HG03064 (cell line): ENCODE measurements around the gene MPO.

Experiments used
- ATAC-seq: cut with Tn5 transposase; IDR thresholded peaks from one replicate; pipeline ENCODE4 v1.9.1; 2021; ENCODE audit warnings: low read depth; ENCODE audit not compliant: unreplicated experiment

MPO gene

GRCh38 chr17:58320570-58321323 is 40.0 kb upstream of the MPO start:
- no peak for ATAC-seq

- ATAC-seq, result no peak
Observed at GRCh38 chr17:58320163-58320558, 39.4 kb upstream of the MPO start.

GRCh38 chr17:58319173-58320162 is 38.7 kb upstream of the MPO start:
- no peak for ATAC-seq

- no peak for ATAC-seq
Observed at GRCh38 chr17:58318627-58319172, 38.0 kb upstream of the MPO start.

- no peak for ATAC-seq
Observed at GRCh38 chr17:58318065-58318481, 37.3 kb upstream of the MPO start.

GRCh38 chr17:58317421-58318064 is 36.8 kb upstream of the MPO start:
- ATAC-seq, result no peak

- no peak for ATAC-seq
Observed at GRCh38 chr17:58316260-58316960, 35.7 kb upstream of the MPO start.

- ATAC-seq, result no peak
Observed at GRCh38 chr17:58315750-58316149, 35.0 kb upstream of the MPO start.

GRCh38 chr17:58315281-58315711 is 34.6 kb upstream of the MPO start:
- ATAC-seq, result no peak

- no peak for ATAC-seq
Observed at GRCh38 chr17:58314706-58315015, 33.9 kb upstream of the MPO start.

GRCh38 chr17:58313815-58314705 is 33.3 kb upstream of the MPO start:
- ATAC-seq, result no peak

GRCh38 chr17:58312829-58313228 is 32.1 kb upstream of the MPO start:
- ATAC-seq, result no peak

GRCh38 chr17:58312021-58312630 is 31.4 kb upstream of the MPO start:
- no peak for ATAC-seq

- no peak for ATAC-seq
Observed at GRCh38 chr17:58311429-58311894, 30.7 kb upstream of the MPO start.

GRCh38 chr17:58310511-58311428 is 30.0 kb upstream of the MPO start:
- no peak for ATAC-seq

GRCh38 chr17:58309918-58310259 is 29.2 kb upstream of the MPO start:
- no peak for ATAC-seq

GRCh38 chr17:58308985-58309917 is 28.5 kb upstream of the MPO start:
- no peak for ATAC-seq
